ENCODE results near the gene TWIST1. TPM values are rescaled to one million over a fixed set of nuclear protein-coding genes. Genes with fewer than 3 reads are reported as not detected.
A peak's percentile ranks its signal among the peaks of the same experiment; 100 is the strongest.

Gene TWIST1
- total RNA-seq, 1 experiment from 2014 or later: not detected

DNA sequence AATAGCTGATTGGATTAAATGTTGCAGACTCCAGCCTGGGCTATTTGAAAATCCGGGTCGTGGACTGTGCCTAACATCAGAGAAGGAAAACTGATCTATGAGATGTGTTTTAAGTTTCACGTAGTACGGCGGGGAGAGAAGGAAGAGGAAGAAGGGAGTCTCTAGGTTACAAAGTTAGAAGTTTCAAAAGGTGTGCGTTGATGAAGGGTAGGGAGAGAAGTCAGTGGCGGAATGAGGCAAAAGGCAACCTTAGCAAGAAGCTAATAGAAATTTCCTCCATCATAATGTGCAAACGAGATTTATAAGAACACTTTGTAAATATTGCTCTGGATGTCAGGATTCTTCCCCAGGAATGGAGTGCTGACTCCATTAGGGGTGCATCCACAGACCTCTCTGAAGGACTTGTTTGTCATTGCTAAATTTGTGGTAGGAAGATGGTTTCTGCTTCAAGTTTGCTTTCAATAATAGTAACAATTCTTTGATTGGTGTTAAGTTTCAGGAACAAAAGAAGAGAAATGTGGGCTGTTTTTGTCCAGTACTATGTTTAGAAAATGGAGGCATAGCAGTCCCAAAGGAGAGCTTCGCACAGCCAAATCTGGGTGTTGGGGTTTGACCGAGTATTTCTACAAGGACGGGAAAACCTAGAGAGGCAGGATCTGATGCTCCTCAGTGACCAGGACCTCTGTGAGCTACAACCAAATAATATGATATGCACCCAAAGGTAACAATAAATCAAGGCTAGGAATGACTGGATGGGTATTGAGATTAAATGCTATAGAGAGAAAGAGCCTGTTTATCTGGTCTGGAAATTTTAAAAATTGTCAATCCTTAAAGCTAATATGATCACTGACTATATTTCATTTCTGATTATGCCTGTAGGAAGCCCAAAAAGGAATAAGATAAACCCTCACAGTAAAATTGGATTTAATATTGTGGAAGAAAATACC is 8.2 kb downstream of the TWIST1 start:
- H3K4me1 ChIP-seq (ENCODE audit: control insufficient read depth, insufficient read depth, low read length): no peaks in the 10 kb centered on the region
- CTCF ChIA-PET: no interaction called here
- in situ Hi-C loops (cut with HindIII; ENCODE audit: low pct_unique_long_range_greater_than_20kb, low sequenced_read_pairs): no loop called here
- BruUV-seq (replicated peaks): no TSS peak
- H3K27me3 ChIP-seq (ENCODE audit: control insufficient read depth, insufficient read depth, low read length): no peaks in the 10 kb centered on the region
- TF ChIP-seq, protein P1, sequence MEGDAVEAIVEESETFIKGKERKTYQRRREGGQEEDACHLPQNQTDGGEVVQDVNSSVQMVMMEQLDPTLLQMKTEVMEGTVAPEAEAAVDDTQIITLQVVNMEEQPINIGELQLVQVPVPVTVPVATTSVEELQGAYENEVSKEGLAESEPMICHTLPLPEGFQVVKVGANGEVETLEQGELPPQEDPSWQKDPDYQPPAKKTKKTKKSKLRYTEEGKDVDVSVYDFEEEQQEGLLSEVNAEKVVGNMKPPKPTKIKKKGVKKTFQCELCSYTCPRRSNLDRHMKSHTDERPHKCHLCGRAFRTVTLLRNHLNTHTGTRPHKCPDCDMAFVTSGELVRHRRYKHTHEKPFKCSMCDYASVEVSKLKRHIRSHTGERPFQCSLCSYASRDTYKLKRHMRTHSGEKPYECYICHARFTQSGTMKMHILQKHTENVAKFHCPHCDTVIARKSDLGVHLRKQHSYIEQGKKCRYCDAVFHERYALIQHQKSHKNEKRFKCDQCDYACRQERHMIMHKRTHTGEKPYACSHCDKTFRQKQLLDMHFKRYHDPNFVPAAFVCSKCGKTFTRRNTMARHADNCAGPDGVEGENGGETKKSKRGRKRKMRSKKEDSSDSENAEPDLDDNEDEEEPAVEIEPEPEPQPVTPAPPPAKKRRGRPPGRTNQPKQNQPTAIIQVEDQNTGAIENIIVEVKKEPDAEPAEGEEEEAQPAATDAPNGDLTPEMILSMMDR (IDR thresholded peaks at IDR 0.05): no peak
- TF ChIP-seq, protein P2, sequence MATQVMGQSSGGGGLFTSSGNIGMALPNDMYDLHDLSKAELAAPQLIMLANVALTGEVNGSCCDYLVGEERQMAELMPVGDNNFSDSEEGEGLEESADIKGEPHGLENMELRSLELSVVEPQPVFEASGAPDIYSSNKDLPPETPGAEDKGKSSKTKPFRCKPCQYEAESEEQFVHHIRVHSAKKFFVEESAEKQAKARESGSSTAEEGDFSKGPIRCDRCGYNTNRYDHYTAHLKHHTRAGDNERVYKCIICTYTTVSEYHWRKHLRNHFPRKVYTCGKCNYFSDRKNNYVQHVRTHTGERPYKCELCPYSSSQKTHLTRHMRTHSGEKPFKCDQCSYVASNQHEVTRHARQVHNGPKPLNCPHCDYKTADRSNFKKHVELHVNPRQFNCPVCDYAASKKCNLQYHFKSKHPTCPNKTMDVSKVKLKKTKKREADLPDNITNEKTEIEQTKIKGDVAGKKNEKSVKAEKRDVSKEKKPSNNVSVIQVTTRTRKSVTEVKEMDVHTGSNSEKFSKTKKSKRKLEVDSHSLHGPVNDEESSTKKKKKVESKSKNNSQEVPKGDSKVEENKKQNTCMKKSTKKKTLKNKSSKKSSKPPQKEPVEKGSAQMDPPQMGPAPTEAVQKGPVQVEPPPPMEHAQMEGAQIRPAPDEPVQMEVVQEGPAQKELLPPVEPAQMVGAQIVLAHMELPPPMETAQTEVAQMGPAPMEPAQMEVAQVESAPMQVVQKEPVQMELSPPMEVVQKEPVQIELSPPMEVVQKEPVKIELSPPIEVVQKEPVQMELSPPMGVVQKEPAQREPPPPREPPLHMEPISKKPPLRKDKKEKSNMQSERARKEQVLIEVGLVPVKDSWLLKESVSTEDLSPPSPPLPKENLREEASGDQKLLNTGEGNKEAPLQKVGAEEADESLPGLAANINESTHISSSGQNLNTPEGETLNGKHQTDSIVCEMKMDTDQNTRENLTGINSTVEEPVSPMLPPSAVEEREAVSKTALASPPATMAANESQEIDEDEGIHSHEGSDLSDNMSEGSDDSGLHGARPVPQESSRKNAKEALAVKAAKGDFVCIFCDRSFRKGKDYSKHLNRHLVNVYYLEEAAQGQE (IDR thresholded peaks at IDR 0.05; ENCODE audit: insufficient read depth in 1 of 2, low read depth in 2 of 2, low read length in 1 of 2): no peak
- TF ChIP-seq SIN3A (IDR thresholded peaks at IDR 0.05; ENCODE audit: borderline replicate concordance, insufficient read depth, low read depth, low read length): no peak
- no peak for TF ChIP-seq POLR2AphosphoS5 (IDR thresholded peaks at IDR 0.05; ENCODE audit: low read depth, low read length)
- TF ChIP-seq TCF7L2 (IDR thresholded peaks at IDR 0.05; ENCODE audit: low read depth, low read length): no peak
- intact Hi-C loops (cut with micrococcal nuclease; ENCODE audit: unreplicated experiment): no loop called here
- DNase-seq (ENCODE audit: low read depth, low spot score) (no peak), ATAC-seq (no peak)
- no peak overlapping the region for H3K4me3 ChIP-seq (ENCODE audit: low read depth in 2 of 2, low read length in 2 of 2)
- no peaks in the 10 kb centered on the region; the same call in 1 of the 2 replicates for H3K9me3 ChIP-seq (ENCODE audit: control insufficient read depth, insufficient read depth, low read depth, low read length)
- no peaks in the 10 kb centered on the region for H3K36me3 ChIP-seq (ENCODE audit: control insufficient read depth, insufficient read depth, low read length)
- POLR2A ChIA-PET: no interaction called here
- H3K27ac ChIP-seq (ENCODE audit: low read length): no peak overlapping the region

DNA sequence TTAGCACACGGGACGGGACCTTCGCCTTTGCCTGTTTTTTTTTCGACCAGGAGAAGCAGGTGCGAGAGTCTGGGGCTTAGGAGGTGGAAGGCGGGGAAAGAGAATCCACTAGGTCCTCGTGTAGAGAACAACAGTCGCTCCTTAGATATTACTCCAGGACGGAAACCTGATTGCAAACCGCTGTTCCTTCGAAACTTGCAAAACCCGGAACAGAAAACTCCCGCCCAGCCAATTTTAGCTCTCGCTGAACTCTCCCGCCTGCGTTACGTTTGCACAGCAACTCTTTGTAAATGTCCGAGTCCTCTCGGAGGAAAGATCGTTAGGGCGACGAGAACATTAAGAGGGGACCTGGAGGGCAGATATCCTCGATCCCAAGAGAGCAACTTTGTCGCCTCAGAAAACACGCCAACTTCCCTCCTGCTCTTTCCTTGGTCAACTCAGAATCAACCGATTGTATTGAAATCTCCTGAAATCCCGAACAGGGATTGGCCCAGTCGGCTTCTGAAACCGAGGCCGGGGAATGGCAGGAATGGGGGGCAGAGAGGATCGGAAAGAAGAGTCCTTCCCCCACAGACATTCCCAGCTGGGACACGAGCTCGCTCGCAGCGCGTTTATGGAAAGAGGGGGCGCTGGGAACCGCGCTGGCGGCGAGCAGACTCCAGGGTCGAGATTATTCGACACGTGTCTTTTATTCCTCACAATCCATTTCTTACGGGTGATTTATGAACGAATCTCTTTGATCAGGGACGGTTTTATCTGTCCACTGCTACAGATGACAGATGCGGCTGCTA is 9.9 kb downstream of the TWIST1 start:
- in situ Hi-C loops (cut with HindIII; ENCODE audit: low pct_unique_long_range_greater_than_20kb, low sequenced_read_pairs): no loop called here
- ATAC-seq (peak; percentile 48), DNase-seq (ENCODE audit: low read depth, low spot score) (no peak)

More for the DNA sequence above, 9.9 kb downstream of the TWIST1 start:
- TF ChIP-seq SIN3A (IDR thresholded peaks at IDR 0.05; ENCODE audit: borderline replicate concordance, insufficient read depth, low read depth, low read length) (no peak), TCF7L2 (IDR thresholded peaks at IDR 0.05; ENCODE audit: low read depth, low read length) (0 out of 2 replicates have a peak, but pooled peaks have one; percentile 3)
- peak overlapping the region; percentile 70 for H3K27ac ChIP-seq (ENCODE audit: low read length)
- H3K9me3 ChIP-seq (ENCODE audit: control insufficient read depth, insufficient read depth, low read depth, low read length): no peaks in the 10 kb centered on the region
- no peaks in the 10 kb centered on the region for H3K4me1 ChIP-seq (ENCODE audit: control insufficient read depth, insufficient read depth, low read length)
- BruUV-seq (replicated peaks): no TSS peak
- H3K27me3 ChIP-seq (ENCODE audit: control insufficient read depth, insufficient read depth, low read length): no peaks in the 10 kb centered on the region
- H3K36me3 ChIP-seq (ENCODE audit: control insufficient read depth, insufficient read depth, low read length): no peaks in the 10 kb centered on the region
- H3K4me3 ChIP-seq (ENCODE audit: low read depth in 2 of 2, low read length in 2 of 2): peak overlapping the region; percentile 33 to 54
- CTCF ChIA-PET: no interaction called here
- intact Hi-C loops (cut with micrococcal nuclease; ENCODE audit: unreplicated experiment): no loop called here
- POLR2A ChIA-PET: no interaction called here
